H1 (cell line): ENCODE data around the gene SH3BGRL3. TPM values are rescaled to one million over a fixed set of nuclear protein-coding genes. Genes with fewer than 3 reads are reported as not detected.

Source experiments
- CTCF ChIA-PET: fragments of 300-600 bp; sonication (Branson Sonifier 250); formaldehyde crosslinking; loops from one replicate; lab custom pipeline; 2021; ENCODE audit not compliant: partially characterized antibody; lab: Charles Lee
- POLR2A ChIA-PET: fragments of 300-600 bp; sonication (Branson Sonifier 250); formaldehyde crosslinking; loops from one replicate; lab custom pipeline; 2021; ENCODE audit warnings: inconsistent platforms; ENCODE audit not compliant: partially characterized antibody; lab: Charles Lee
- DNase-seq, 2 experiments: peaks; one replicate each; pipeline versions ENCODE4 v3.0.0 to v3.0.0-alpha.2; 2010 to 2022; ENCODE audit warnings: low spot score in 2 of 2, low read depth in 1 of 2, mixed read lengths in 1 of 2
- FAIRE-seq: peaks from 2 replicates; lab custom pipeline; 2011; peaks lifted over from hg19 to GRCh38; lab: Jason Lieb, UNC
- H2AFZ ChIP-seq: 2 replicates; pipeline ENCODE4 v1.8.1; 2012; ENCODE audit warnings: low read length, inconsistent platforms
- H2AK5ac ChIP-seq: 2 replicates; pipeline ENCODE4 v1.6.1; 2013; ENCODE audit warnings: low read depth, low read length
- H2BK120ac ChIP-seq: replicated peaks from 2 replicates; pipeline ENCODE3; 2013; ENCODE audit warnings: low read depth, low read length, inconsistent platforms
- H2BK12ac ChIP-seq: 2 replicates; pipeline ENCODE4 v1.6.1; 2013; ENCODE audit warnings: low read depth, low read length
- H2BK15ac ChIP-seq: 2 replicates; pipeline ENCODE4 v1.6.1; 2013; ENCODE audit warnings: low read length
- H2BK20ac ChIP-seq: 2 replicates; pipeline ENCODE4 v1.6.1; 2013; ENCODE audit warnings: low read length
- H2BK5ac ChIP-seq: 2 replicates; pipeline ENCODE4 v1.6.1; 2013; ENCODE audit warnings: low read depth, low read length
- H3K14ac ChIP-seq: 2 replicates; pipeline ENCODE4 v1.6.1; 2013; ENCODE audit warnings: inconsistent platforms; ENCODE audit not compliant: insufficient read length
- H3K18ac ChIP-seq: 2 replicates; pipeline ENCODE4 v1.6.1; 2013; ENCODE audit warnings: low read length; ENCODE audit errors: extremely low read depth
- H3K23ac ChIP-seq: 2 replicates; pipeline ENCODE4 v1.6.1; 2013; ENCODE audit warnings: inconsistent platforms; ENCODE audit not compliant: insufficient read length
- H3K23me2 ChIP-seq: 2 replicates; pipeline ENCODE4 v1.6.1; 2013; ENCODE audit warnings: low read depth, low read length
- H3K27ac ChIP-seq: 2 replicates; pipeline ENCODE4 v1.6.1; 2011; ENCODE audit warnings: low read depth, low read length, inconsistent platforms
- H3K27me3 ChIP-seq, 4 experiments: replicated peaks in 1 of 4; 1 replicate in 1 of 4; 2 replicates in 3 of 4; pipeline versions ENCODE4 v1.6.1 to v1.8.1; 2011 to 2013; ENCODE audit warnings: low read length in 3 of 4, mild to moderate bottlenecking in 3 of 4, inconsistent platforms in 2 of 4, mixed read lengths in 2 of 4, moderate library complexity in 1 of 4; ENCODE audit not compliant: control insufficient read depth in 3 of 4, insufficient read depth in 3 of 4; ENCODE audit errors: extremely low read depth in 1 of 4
- H3K36me3 ChIP-seq, 4 experiments: 2 replicates each; pipeline versions ENCODE4 v1.6.1 to v1.8.1; 2011 to 2013; ENCODE audit warnings: mild to moderate bottlenecking in 4 of 4, low read length in 3 of 4, moderate library complexity in 2 of 4, control low read depth in 1 of 4, inconsistent platforms in 1 of 4; ENCODE audit not compliant: insufficient read depth in 4 of 4, control insufficient read depth in 2 of 4
- H3K4ac ChIP-seq: replicated peaks from 2 replicates; pipeline ENCODE3; 2013; ENCODE audit warnings: low read length, low read depth, mixed read lengths, inconsistent platforms; ENCODE audit not compliant: insufficient read length
- H3K4me1 ChIP-seq, 4 experiments: replicated peaks in 1 of 4; 1 replicate in 1 of 4; 2 replicates in 3 of 4; pipeline versions ENCODE4 v1.6.1 to v1.8.1; 2011 to 2013; ENCODE audit warnings: low read length in 3 of 4, inconsistent platforms in 2 of 4, mixed read lengths in 1 of 4; ENCODE audit not compliant: insufficient read depth in 4 of 4, control insufficient read depth in 3 of 4
- H3K4me2 ChIP-seq, 2 experiments: 2 replicates each; pipeline versions ENCODE4 v1.6.1 to v1.8.1; 2011 to 2013; ENCODE audit warnings: low read depth in 2 of 2, low read length in 2 of 2, control low read depth in 1 of 2, inconsistent platforms in 1 of 2, mild to moderate bottlenecking in 1 of 2; ENCODE audit not compliant: insufficient read depth in 1 of 2
- H3K4me3 ChIP-seq, 4 experiments: fragments of 200-600, 300-600 bp in 1 of 4; sonication (generic), shearing (Covaris generic), sonication (Bioruptor Twin) in 1 of 4; 2 replicates each; pipeline versions ENCODE4 v1.5.1 to v1.8.1; 2011 to 2016; ENCODE audit warnings: low read length in 4 of 4, low read depth in 3 of 4, control low read depth in 2 of 4, inconsistent platforms in 2 of 4, mild to moderate bottlenecking in 2 of 4, mixed read lengths in 1 of 4, moderate library complexity in 1 of 4; ENCODE audit not compliant: insufficient read depth in 2 of 4; ENCODE audit errors: extremely low read depth in 1 of 4
- H3K56ac ChIP-seq: replicated peaks from 2 replicates; pipeline ENCODE3; 2013; ENCODE audit warnings: low read depth, mild to moderate bottlenecking, mixed read lengths, low read length, inconsistent platforms; ENCODE audit not compliant: insufficient read length
- H3K79me1 ChIP-seq: 2 replicates; pipeline ENCODE4 v1.6.1; 2013; ENCODE audit warnings: low read depth, low read length, control low read depth
- H3K79me2 ChIP-seq, 2 experiments: 2 replicates each; pipeline versions ENCODE4 v1.6.1 to v1.8.1; 2012 to 2013; ENCODE audit warnings: low read length in 2 of 2, mild to moderate bottlenecking in 2 of 2, inconsistent platforms in 1 of 2; ENCODE audit not compliant: insufficient read depth in 2 of 2, control insufficient read depth in 1 of 2
- H3K9ac ChIP-seq, 4 experiments: replicated peaks in 1 of 4; 1 replicate in 1 of 4; 2 replicates in 3 of 4; pipeline versions ENCODE4 v1.6.1 to v1.8.1; 2011 to 2013; ENCODE audit warnings: low read depth in 3 of 4, low read length in 3 of 4, control low read depth in 2 of 4, mild to moderate bottlenecking in 2 of 4, moderate library complexity in 2 of 4, inconsistent platforms in 1 of 4; ENCODE audit errors: extremely low read depth in 1 of 4
- H3K9me3 ChIP-seq, 2 experiments: 2 replicates each; pipeline versions ENCODE4 v1.6.1 to v1.8.1; 2012 to 2013; ENCODE audit warnings: mild to moderate bottlenecking in 2 of 2, moderate library complexity in 2 of 2, control low read depth in 1 of 2, inconsistent platforms in 1 of 2, low read depth in 1 of 2, low read length in 1 of 2, mixed read lengths in 1 of 2; ENCODE audit not compliant: insufficient read depth in 2 of 2
- H4K20me1 ChIP-seq, 2 experiments: replicated peaks in 1 of 2; 2 replicates each; pipeline versions ENCODE3 to v1.8.1; 2011 to 2013; ENCODE audit warnings: inconsistent platforms in 2 of 2, low read length in 2 of 2, mild to moderate bottlenecking in 1 of 2; ENCODE audit not compliant: insufficient read depth in 2 of 2, control insufficient read depth in 1 of 2
- H4K5ac ChIP-seq: 2 replicates; pipeline ENCODE4 v1.6.1; 2013; ENCODE audit warnings: low read length, low read depth, mixed read lengths, inconsistent platforms; ENCODE audit not compliant: insufficient read length
- H4K8ac ChIP-seq: 2 replicates; pipeline ENCODE4 v1.8.0; 2013; ENCODE audit warnings: mild to moderate bottlenecking, moderate library complexity, low read length, inconsistent platforms; ENCODE audit not compliant: insufficient read depth; ENCODE audit errors: extremely low read depth
- H4K91ac ChIP-seq: replicated peaks from 2 replicates; pipeline ENCODE3; 2013; ENCODE audit warnings: low read length, mixed read lengths, inconsistent platforms; ENCODE audit not compliant: insufficient read length
- CHD2 ChIP-seq: IDR thresholded peaks from 2 replicates; pipeline ENCODE4 v1.6.1; 2012; ENCODE audit warnings: low read length, improper control_type of control experiment
- CTBP2 ChIP-seq: IDR thresholded peaks from 2 replicates; pipeline ENCODE4 v1.7.0; 2011; ENCODE audit warnings: borderline replicate concordance, mild to moderate bottlenecking, moderate library complexity, mixed read lengths, low read length; ENCODE audit not compliant: insufficient read depth, insufficient read length
- EZH2 ChIP-seq: fragments of 200-600 bp; sonication (generic); IDR thresholded peaks from 2 replicates; pipeline ENCODE4 v1.7.1; 2012; ENCODE audit warnings: low read depth, mild to moderate bottlenecking, moderate library complexity, low read length, inconsistent platforms; ENCODE audit not compliant: severe bottlenecking
- JUND ChIP-seq: IDR thresholded peaks from 2 replicates; pipeline ENCODE4 v1.6.1; 2011; ENCODE audit warnings: mild to moderate bottlenecking, improper control_type of control experiment, low read length
- NANOG ChIP-seq: IDR thresholded peaks from 2 replicates; pipeline ENCODE4 v1.6.1; 2011; ENCODE audit warnings: low read length, low read depth, mild to moderate bottlenecking, inconsistent platforms; ENCODE audit not compliant: insufficient read depth, poor library complexity, severe bottlenecking
- NRF1 ChIP-seq: IDR thresholded peaks from 2 replicates; pipeline ENCODE4 v1.6.1; 2011; ENCODE audit warnings: mild to moderate bottlenecking, low read depth, low read length, improper control_type of control experiment
- POLR2A ChIP-seq, 2 experiments: IDR thresholded peaks; 1 replicate in 1 of 2; 2 replicates in 1 of 2; pipeline ENCODE4 v1.6.1; 2011; ENCODE audit warnings: low read depth in 2 of 2, low read length in 2 of 2, mild to moderate bottlenecking in 2 of 2; ENCODE audit errors: control extremely low read depth in 1 of 2
- POU5F1 ChIP-seq: IDR thresholded peaks from 2 replicates; pipeline ENCODE4 v1.6.1; 2011; ENCODE audit warnings: low read depth, mild to moderate bottlenecking, low read length, moderate library complexity
- RBBP5 ChIP-seq: IDR thresholded peaks from 2 replicates; pipeline ENCODE4 v1.7.1; 2012; ENCODE audit warnings: low read depth, mild to moderate bottlenecking, inconsistent platforms, low read length, moderate library complexity, borderline replicate concordance
- RNF2 ChIP-seq: fragments of 200-900, 300-1000 bp; sonication (generic); IDR thresholded peaks from 2 replicates; pipeline ENCODE4 v1.7.1; 2016; ENCODE audit warnings: borderline replicate concordance, low read depth, mild to moderate bottlenecking, antibody characterized with exemption, low read length; ENCODE audit not compliant: poor library complexity, severe bottlenecking; ENCODE audit errors: missing control alignments
- SIX5 ChIP-seq: IDR thresholded peaks from 2 replicates; pipeline ENCODE4 v1.6.1; 2011; ENCODE audit warnings: mild to moderate bottlenecking, low read depth, low read length
- TAF7 ChIP-seq: optimal IDR thresholded peaks from 2 replicates; pipeline ENCODE3; 2011; ENCODE audit warnings: low read depth, mild to moderate bottlenecking, inconsistent platforms, low read length, moderate library complexity, borderline replicate concordance
- TBP ChIP-seq: IDR thresholded peaks from 2 replicates; pipeline ENCODE4 v1.6.1; 2011; ENCODE audit warnings: low read depth, low read length, improper control_type of control experiment
- ZNF274 ChIP-seq: IDR thresholded peaks from 2 replicates; pipeline ENCODE4 v1.7.0; 2012; ENCODE audit warnings: low read length, borderline replicate concordance; ENCODE audit errors: extremely low read depth
- WGBS, 2 experiments: shearing (Covaris generic) in 1 of 2; methylation state at CpG; one replicate each; pipeline versions ENCODE4 v1.1.6 to v1.1.7; 2013 to 2015; ENCODE audit warnings: low lambda C conversion rate in 2 of 2, mixed read lengths in 2 of 2, inconsistent platforms in 1 of 2, low coverage in 1 of 2, missing lambda C conversion rate in 1 of 2; ENCODE audit not compliant: insufficient replicate concordance in 2 of 2, insufficient coverage in 1 of 2, insufficient read length in 1 of 2; ENCODE audit errors: extremely low coverage in 1 of 2, missing lambda C conversion rate in 1 of 2; 5-methylcytosine and 5-hydroxymethylcytosine counted together
- polyA plus RNA-seq, 7 experiments: library from polyadenylated mRNA; depleted of rRNA in 3 of 7; stranded (reverse) in 5 of 7; unstranded in 2 of 7; fragments of >200 nt in 5 of 7; fragments of 200-250 nt in 2 of 7; gene quantifications; 1 replicate in 5 of 7; 2 replicates in 1 of 7; 4 replicates in 1 of 7; pipeline versions ENCODE4 v1.2.1 to v1.2.3, GENCODE V29; 2011 to 2013; ENCODE audit warnings: missing spikeins in 2 of 7, mixed read lengths in 2 of 7
- total RNA-seq: library from RNA; stranded (reverse); fragmentation: NEBNext Ultra II Directional; extraction: Animal tissue kit (Norgen Biotek cat#: 25700); gene quantifications from 2 replicates; pipeline ENCODE4 v1.2.1, GENCODE V29; 2021

Gene SH3BGRL3
- total and polyA plus RNA-seq, 2 of the 8 experiments (the other 6 are each of a cell fraction or from before 2014, with no cell fraction given), result 77.8 to 107 TPM

GRCh38 chr1:26269198-26269550 lies 10.7 kb upstream of the SH3BGRL3 start:
- H2BK20ac ChIP-seq, result no peak overlapping the region
- ChIA-PET POLR2A (interaction anchor here (2.0 kb wide), 1 partner anchor 12 kb away, joined by 5 read pairs; no protein-coding TSS in a partner anchor), CTCF (interaction anchor here (0.7 to 1.8 kb wide), 3 partner anchors 10 to 53 kb away, joined by 3 to 5 read pairs (median 3); partner anchors contain the start of gene SH3BGRL3)
- H3K18ac ChIP-seq, result no peak overlapping the region
- H3K56ac ChIP-seq, result no peak overlapping the region
- WGBS, 2 experiments, result 92% methylated on average over 4 of the region's 4 CpGs; no CpG with 5 or more reads in 1 of the 2 experiments
- H3K79me2 ChIP-seq, result no peaks in the 10 kb centered on the region
- no peak for FAIRE-seq
- H3K4me3 ChIP-seq, result no peak overlapping the region
- no peak overlapping the region for H3K4me2 ChIP-seq
- no peak for DNase-seq
- no peak overlapping the region for H2AFZ ChIP-seq
- no peak overlapping the region for H4K91ac ChIP-seq
- no peaks in the 10 kb centered on the region for H3K27me3 ChIP-seq
- peaks cover 2 to 5% of the 10 kb centered on the region in 2 experiments for H4K20me1 ChIP-seq
- no peaks in the 10 kb centered on the region for H3K23me2 ChIP-seq
- no peak overlapping the region for H3K14ac ChIP-seq
- no peak overlapping the region for H3K27ac ChIP-seq
- no peak overlapping the region for H2AK5ac ChIP-seq
- H4K5ac ChIP-seq, result no peak overlapping the region
- H3K4me1 ChIP-seq, result no peaks in the 10 kb centered on the region
- H3K9ac ChIP-seq, result no peak overlapping the region
- TF ChIP-seq POU5F1 (no peak), TAF7 (no peak), TBP (no peak), SIX5 (no peak), CTBP2 (no peak), RNF2 (no peak), JUND (no peak), RBBP5 (no peak), NANOG (no peak), ZNF274 (no peak), EZH2 (no peak), NRF1 (no peak), POLR2A (IDR thresholded peaks at IDR 0.05; ENCODE audit: control extremely low read depth in 1 of 2, low read depth in 2 of 2, low read length in 2 of 2) (no peak), CHD2 (no peak)
- peaks cover 21 to 54% (median 42%) of the 10 kb centered on the region in 4 experiments for H3K36me3 ChIP-seq
- no peak overlapping the region for H3K4ac ChIP-seq
- H2BK12ac ChIP-seq, result no peak overlapping the region
- H3K23ac ChIP-seq, result no peak overlapping the region
- H3K79me1 ChIP-seq, result no peaks in the 10 kb centered on the region
- no peaks in the 10 kb centered on the region for H3K9me3 ChIP-seq
- no peak overlapping the region for H4K8ac ChIP-seq
- no peak overlapping the region for H2BK5ac ChIP-seq
- H2BK15ac ChIP-seq, result no peak overlapping the region
- H2BK120ac ChIP-seq, result no peak overlapping the region
